ENCODE results near the gene HDDC2. TPM values are rescaled to one million over a fixed set of nuclear protein-coding genes. Genes with fewer than 3 reads are reported as not detected.
A peak's percentile ranks its signal among the peaks of the same experiment; 100 is the strongest.

Gene HDDC2
- polyA plus RNA-seq, 1 donor from 2014 or later = 80.4 TPM

DNA sequence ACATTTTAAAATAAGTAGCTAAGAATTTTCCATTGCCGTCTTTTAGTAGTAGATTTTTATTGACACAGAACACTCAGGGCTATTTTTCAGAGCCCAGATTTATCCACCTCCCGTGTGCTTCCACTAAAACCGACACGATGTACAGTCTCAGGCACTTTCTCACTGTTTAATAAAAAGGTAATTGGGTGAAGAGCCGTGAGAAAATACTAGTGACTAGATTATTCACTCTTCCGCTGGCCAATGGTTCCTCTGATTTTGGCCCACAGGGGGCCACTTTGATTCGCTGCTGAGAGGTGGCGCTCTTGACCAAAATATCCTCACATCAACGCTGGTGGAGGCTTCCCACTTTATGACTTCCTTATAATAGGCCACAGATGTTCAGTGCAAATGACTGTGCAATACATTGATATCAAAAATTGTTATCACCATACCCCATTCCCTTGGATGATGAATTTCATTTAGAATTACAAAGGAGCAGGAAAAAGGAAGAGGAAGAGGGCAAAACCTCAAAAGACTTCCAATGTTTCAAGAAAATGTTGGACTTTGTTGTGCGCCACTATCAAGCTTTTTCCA, 12.3 kb upstream of the HDDC2 start:
- Mint-ChIP-seq H3K9me3 (no peaks in the 10 kb centered on the region), H3K4me3 (no peak overlapping the region), H3K4me1 (peaks cover 0 to 2% (median 0%) of the 10 kb centered on the region in 3 donors), H3K27me3 (peaks cover 8% of the 10 kb centered on the region), H3K27ac (no peak overlapping the region), H3K36me3 (no peaks in the 10 kb centered on the region)

DNA sequence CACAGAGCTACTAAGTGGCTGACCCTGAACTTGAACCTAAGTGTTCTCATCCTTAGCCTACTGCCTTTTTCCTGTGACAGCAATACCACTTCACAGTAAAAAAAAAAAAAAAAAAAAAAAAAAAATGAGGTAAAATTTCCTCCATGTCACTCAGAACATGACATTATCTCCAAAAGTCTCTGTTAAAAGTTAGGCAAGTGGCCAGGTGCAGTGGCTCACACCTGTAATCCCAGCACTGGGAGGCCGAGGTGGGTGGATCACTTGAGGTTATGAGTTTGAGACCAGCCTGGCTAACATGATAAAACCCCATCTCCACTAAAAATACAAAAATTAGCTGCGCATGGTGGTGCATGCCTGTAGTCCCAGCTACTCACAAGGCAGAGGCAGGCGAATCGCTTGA, 11.2 kb upstream of the HDDC2 start:
- H3K4me3 Mint-ChIP-seq = no peak overlapping the region
- H3K27me3 Mint-ChIP-seq = peaks cover 12% of the 10 kb centered on the region
- no peaks in the 10 kb centered on the region for H3K36me3 Mint-ChIP-seq
- H3K4me1 Mint-ChIP-seq = peaks cover 0 to 2% (median 0%) of the 10 kb centered on the region in 3 donors
- no peak overlapping the region for H3K27ac Mint-ChIP-seq
- no peaks in the 10 kb centered on the region for H3K9me3 Mint-ChIP-seq

DNA sequence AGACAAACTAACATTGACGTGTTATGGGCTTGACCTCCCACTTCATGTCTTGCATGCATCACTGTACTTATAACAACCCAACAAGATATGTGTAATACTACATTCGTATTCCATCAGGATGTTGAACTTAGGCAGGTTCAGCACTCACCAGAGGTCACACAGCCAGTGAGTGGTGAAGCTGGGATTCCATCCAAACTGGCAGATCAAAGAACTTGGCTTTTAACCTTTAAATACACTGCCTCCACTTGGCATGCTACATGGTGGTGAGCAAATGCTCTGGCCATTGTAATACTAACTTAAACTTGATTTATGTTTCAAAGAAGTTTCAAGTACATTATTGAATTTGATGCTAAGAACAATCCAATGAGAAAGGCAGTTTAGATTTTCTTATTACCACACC, 10.7 kb upstream of the HDDC2 start:
- no peaks in the 10 kb centered on the region for H3K36me3 Mint-ChIP-seq
- H3K27me3 Mint-ChIP-seq = peaks cover 8% of the 10 kb centered on the region
- no peak overlapping the region for H3K27ac Mint-ChIP-seq
- H3K4me1 Mint-ChIP-seq = peaks cover 0 to 2% (median 0%) of the 10 kb centered on the region in 3 donors
- no peak overlapping the region for H3K4me3 Mint-ChIP-seq
- no peaks in the 10 kb centered on the region for H3K9me3 Mint-ChIP-seq

DNA sequence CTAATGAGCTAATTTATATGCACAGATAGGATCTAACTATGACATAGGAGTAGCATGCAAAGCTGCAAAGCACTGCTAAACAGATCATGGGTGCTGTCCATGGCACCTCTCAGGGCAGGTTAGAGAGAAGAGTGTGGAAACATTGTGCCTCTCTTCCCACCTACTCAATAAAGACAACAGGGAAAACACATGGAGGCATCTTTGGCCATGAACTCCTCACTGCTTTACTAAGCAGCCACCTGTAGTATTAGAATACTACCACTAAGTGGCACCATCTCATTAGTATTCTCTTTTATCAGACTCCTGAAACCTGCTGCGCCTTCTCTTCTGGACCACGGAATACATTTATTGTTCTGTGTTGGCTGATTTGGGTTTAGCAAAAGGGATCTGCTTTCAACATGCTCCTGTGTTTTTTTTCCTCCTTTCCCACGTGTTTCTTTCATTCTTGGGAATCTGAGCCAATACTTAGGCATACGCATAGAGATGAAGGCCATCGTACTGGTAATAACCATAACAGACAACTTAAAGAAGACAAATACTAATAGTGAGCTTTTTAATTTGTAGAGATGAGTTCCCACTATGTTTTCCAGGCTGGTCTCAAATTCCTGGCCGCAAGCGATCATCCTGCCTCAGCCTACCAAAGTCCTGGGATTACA, 9.4 kb upstream of the HDDC2 start:
- Mint-ChIP-seq H3K4me3 (no peak overlapping the region), H3K4me1 (peaks cover 0 to 2% (median 0%) of the 10 kb centered on the region in 3 donors), H3K36me3 (no peaks in the 10 kb centered on the region), H3K27me3 (peaks cover 8% of the 10 kb centered on the region), H3K27ac (no peak overlapping the region), H3K9me3 (no peaks in the 10 kb centered on the region)

DNA sequence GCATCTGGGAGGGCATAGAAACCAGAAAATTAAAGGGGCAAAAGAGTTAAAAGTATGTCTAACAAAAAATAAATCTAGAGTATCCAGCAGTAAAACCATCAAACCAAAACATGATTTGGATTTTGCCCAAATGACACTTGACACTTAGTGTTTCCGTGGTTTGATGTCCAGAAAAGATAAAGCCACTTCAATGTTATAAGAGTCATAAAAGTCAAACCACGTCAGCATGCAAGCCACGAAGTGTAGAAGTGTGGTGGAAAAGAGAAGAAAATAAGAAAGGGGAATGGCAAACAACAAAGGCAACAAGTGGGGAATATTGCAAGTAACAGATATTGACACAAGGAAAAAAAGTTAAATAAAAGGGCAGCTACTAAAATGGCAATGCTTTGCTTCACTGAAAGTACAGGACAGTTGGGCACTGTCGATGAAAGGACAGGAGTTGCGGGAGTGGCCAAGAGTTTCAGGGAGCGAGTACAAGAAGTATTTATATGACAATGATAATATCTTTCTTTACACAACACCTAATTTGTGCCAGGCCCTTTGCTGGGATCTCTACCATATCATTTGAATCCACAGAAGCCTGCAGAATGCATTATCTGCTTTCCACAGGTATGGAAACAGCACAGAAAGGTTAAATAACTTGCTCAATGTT, 6.3 kb upstream of the HDDC2 start:
- H3K36me3 Mint-ChIP-seq = peaks cover 2% of the 10 kb centered on the region
- peaks cover 11% of the 10 kb centered on the region for H3K27me3 Mint-ChIP-seq
- no peaks in the 10 kb centered on the region for H3K9me3 Mint-ChIP-seq
- H3K27ac Mint-ChIP-seq = peak overlapping the region in 1 of 3 donors; percentile 55
- no peak overlapping the region for H3K4me3 Mint-ChIP-seq
- peaks cover 5 to 7% (median 6%) of the 10 kb centered on the region in 3 donors for H3K4me1 Mint-ChIP-seq

DNA sequence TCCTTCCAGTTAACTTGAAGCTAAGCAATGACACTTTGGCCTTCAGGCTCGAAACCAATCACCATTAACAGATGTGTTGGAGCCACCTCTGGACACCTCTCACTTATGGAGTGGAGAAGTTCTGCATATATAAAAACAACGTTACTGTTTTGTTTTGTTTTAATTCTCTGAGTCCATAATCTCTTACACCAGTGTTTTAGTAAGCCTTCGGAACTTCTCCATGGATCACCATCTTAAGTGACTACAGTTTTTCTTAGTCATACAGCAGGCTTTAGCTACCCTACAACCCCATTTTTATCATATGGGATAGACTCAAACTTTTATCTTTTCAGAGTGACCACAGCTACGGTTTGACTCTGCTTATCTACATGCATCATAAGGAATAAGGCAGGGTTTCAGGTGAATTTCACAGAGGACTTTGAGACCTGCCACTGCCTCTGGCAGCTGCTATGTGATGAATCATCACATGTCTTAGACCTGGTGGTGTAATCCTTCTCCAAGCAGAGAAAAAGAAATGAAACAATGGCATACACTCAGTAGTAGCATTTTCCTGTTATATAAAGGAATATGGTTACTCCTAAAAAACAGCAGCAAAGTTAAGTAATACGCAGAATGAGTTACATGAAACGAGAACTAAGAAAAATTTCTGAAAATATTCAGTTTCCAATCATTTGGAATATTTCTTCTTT, 5.5 kb upstream of the HDDC2 start:
- Mint-ChIP-seq H3K4me3 (no peak overlapping the region), H3K36me3 (peaks cover 2% of the 10 kb centered on the region), H3K27ac (no peak overlapping the region), H3K27me3 (peaks cover 11% of the 10 kb centered on the region), H3K4me1 (peaks cover 7 to 12% (median 8%) of the 10 kb centered on the region in 3 donors), H3K9me3 (no peaks in the 10 kb centered on the region)

DNA sequence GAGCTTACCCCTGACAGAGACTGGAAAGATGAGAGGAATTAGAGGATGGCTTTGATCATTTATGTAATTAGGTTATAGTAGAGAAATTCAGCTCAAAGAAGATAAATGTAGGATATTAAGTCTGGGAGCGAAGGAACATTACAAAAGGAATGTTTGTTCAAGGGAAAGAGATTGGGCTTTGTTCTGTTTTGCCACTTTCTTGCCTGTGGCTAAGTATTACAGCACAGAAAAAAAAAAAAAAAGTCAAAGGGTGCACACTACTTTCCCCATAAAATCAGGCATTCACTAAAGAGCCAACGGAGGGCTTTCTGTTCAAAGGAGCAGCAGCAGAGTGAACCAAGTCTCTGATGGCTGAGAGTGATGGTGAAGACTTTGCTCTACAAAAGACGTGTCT, 5.0 kb upstream of the HDDC2 start:
- Mint-ChIP-seq H3K27ac (no peak overlapping the region), H3K4me3 (no peak overlapping the region), H3K27me3 (peaks cover 11% of the 10 kb centered on the region), H3K9me3 (no peaks in the 10 kb centered on the region), H3K36me3 (peaks cover 2% of the 10 kb centered on the region), H3K4me1 (peaks cover 7 to 12% (median 8%) of the 10 kb centered on the region in 3 donors)

DNA sequence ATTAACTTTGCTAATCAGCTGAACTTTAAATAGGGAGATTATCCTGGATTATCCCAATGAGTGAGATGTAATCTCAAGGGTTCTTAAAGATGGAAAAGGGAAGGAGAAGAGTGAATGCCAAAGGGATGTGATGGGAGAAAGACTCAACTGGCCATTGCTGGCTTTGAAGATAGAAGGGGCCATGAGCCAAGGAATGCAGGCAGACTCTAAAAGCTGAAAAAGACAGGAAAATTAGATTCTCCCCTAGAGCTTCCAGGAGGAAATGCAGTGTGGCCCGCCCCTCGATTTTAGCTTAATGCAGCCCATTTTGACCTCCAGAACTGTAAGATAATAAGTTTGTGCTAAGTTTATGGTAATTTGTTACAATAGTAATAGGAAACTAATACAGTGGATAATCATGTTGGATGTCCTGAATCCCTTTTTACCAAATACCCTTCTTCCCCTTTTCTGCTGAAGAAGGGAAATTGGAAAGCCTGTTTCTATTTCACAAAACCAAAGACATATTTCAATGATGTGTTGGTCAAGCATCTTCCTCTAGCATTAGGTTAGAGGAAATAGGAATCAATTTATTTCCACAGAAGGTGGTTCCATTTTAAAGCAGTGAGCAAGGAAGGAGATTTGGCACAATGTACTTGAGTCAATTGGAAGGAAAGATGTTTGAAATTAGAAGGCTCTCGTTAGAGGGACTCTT, 3.3 kb upstream of the HDDC2 start:
- H3K4me3 Mint-ChIP-seq = peak overlapping the region in 1 of 4 donors; percentile 91
- H3K36me3 Mint-ChIP-seq = peaks cover 2% of the 10 kb centered on the region
- H3K4me1 Mint-ChIP-seq = peaks cover 9 to 22% (median 19%) of the 10 kb centered on the region in 3 donors
- peaks cover 9% of the 10 kb centered on the region for H3K27me3 Mint-ChIP-seq
- H3K9me3 Mint-ChIP-seq = no peaks in the 10 kb centered on the region
- H3K27ac Mint-ChIP-seq = no peak overlapping the region

DNA sequence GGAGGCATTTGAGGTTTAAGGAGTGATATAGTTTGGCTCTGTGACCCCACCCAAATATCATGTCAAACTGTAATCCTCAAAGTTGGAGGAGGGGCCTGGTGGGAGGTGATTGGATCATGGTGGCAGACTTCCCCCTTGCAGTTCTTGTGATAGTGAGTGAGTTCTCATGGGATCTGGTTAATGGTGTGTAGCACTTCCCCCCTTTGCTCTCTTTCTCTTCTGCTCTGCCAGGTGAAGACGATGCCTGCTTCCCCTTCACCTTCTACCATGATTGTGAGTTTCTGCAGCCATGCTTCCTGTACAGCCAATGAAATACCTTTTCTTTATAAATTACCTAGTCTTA, 1.7 kb upstream of the HDDC2 start:
- Mint-ChIP-seq H3K4me3 (peak overlapping the region in 2 of 4 donors; percentile 88 to 91), H3K9me3 (no peaks in the 10 kb centered on the region), H3K4me1 (peaks cover 16 to 32% (median 29%) of the 10 kb centered on the region in 3 donors), H3K27ac (peak overlapping the region in 2 of 3 donors; percentile 27 to 52), H3K36me3 (peaks cover 5% of the 10 kb centered on the region), H3K27me3 (peaks cover 7% of the 10 kb centered on the region)

DNA sequence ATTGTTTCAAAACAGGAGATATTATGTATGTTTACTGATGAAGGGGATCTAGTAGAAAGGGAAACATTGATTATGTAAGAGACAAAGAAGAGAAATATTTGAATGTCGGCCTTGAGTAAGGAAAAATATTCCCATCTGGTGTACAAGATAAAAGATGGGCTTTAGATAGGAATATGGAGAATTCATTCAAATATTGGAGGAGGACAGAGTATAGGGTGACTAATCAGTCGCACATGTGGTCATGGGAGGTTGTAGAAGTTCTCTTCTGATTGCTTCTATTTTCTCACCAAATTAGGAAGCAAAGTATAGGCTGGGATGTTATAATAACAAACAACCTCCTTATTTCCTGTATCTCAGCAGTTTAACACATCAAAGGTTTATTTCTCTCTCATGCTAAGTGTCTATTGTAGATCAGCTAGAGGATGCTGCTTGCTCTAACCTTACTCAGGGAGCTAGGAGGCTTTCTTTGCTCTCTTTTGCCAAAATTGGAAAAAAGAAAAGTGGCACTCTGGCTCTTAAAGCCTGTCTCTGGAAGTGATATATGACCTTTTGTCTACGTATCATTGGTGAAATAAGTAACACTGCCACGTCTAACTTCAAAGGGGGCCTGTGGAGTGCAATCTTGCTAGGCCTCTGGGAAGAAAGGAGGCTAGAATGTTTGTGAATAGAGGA, 1.2 kb upstream of the HDDC2 start:
- peaks cover 5% of the 10 kb centered on the region for H3K36me3 Mint-ChIP-seq
- no peaks in the 10 kb centered on the region for H3K9me3 Mint-ChIP-seq
- peaks cover 5% of the 10 kb centered on the region for H3K27me3 Mint-ChIP-seq
- peak overlapping the region; percentile 88 to 97 (median 92) for H3K4me3 Mint-ChIP-seq
- peaks cover 16 to 36% (median 33%) of the 10 kb centered on the region in 3 donors for H3K4me1 Mint-ChIP-seq
- peak overlapping the region in 2 of 3 donors; percentile 27 to 91 for H3K27ac Mint-ChIP-seq

DNA sequence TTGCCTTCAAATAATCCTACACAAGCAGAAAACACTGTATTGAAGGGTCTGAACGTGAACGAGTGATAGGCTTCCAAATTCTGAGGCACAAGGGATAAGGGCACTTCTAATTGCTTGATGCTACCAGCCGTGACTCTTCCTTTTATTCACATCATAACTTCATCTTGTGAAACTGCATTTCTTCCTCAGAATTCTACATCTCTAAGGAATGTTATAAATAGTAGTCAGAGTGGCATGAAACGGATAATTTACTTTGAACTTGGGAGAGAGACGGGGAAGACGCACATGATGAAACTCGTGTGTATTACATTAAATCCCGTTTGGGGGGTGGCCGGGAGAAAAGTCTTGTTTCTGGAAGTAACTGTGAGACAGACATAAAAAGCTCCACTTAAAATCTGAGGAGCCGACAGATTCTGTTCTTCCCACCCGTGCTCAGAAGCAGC, 754 bp downstream of the HDDC2 start:
- Mint-ChIP-seq H3K4me1 (peaks cover 16 to 48% (median 42%) of the 10 kb centered on the region in 3 donors), H3K36me3 (peaks cover 8% of the 10 kb centered on the region), H3K27me3 (peaks cover 3% of the 10 kb centered on the region), H3K4me3 (peak overlapping the region; percentile 88 to 97 (median 92)), H3K27ac (peak overlapping the region; percentile 1 to 95 (median 59)), H3K9me3 (no peaks in the 10 kb centered on the region)

DNA sequence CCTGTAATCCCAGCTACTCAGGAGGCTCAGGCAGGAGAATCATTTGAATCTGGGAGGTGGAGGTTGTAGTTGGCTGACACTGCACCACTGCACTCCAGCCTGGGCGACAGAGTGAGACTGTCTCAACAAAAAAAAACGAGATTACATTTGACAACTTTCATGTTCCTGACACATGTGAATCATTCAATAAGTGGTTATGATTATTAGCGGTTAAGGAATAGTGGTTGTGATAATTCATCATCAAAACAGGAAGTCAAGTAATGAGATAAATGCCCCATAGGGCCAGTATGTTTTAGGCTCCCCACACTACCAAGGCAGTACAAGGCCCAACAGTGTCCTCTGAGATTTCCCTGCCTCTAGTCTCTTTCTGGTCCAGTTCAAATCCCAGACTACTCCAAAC, 2.5 kb downstream of the HDDC2 start:
- no peaks in the 10 kb centered on the region for H3K27me3 Mint-ChIP-seq
- peaks cover 16 to 52% (median 51%) of the 10 kb centered on the region in 3 donors for H3K4me1 Mint-ChIP-seq
- H3K4me3 Mint-ChIP-seq = peak overlapping the region in 2 of 4 donors; percentile 0 to 91
- H3K9me3 Mint-ChIP-seq = no peaks in the 10 kb centered on the region
- no peak overlapping the region for H3K27ac Mint-ChIP-seq
- H3K36me3 Mint-ChIP-seq = peaks cover 7% of the 10 kb centered on the region

DNA sequence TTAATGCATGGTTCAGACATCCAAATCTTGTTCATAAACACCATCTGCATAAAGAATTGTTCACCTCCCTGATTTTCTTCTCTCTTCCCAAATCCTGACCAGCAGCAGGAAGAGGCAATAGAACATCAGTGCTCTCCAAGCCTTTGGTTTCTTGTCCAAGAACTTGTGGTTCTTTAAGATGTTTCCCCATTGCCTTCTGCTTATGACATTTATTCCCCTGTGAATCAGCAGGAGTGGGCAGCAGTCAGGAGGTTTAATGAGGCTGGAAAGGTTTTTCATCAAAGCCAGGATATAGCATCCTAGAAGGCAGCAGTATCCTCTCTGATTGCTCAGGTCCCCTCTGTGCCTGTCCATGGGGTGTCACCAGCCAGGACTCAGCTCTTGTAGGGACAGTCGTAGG, 5.3 kb downstream of the HDDC2 start:
- Mint-ChIP-seq H3K27ac (no peak overlapping the region), H3K9me3 (no peaks in the 10 kb centered on the region), H3K4me3 (no peak overlapping the region), H3K36me3 (peaks cover 10% of the 10 kb centered on the region), H3K4me1 (peaks cover 16 to 47% (median 39%) of the 10 kb centered on the region in 3 donors), H3K27me3 (no peaks in the 10 kb centered on the region)

DNA sequence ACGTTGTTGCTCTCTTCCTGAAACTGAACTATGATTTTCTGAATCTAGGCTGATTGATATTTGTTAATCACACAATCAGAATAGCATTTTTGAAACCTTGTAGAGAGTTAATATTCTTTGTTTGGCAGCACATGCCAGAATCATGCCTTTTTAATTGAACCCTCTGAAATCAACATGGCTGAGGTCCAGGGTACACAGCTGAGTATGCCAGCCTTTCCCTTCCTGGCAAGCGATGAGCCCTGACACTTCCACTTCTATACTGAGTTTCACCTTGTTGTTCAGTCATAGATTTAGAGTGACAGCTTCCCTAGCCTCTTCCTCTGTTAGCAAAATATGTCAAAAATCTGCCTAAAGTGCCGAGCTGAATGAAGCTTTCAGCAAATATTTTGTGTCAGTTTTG, 6.8 kb downstream of the HDDC2 start:
- Mint-ChIP-seq H3K4me3 (no peak overlapping the region), H3K4me1 (peaks cover 9 to 34% (median 28%) of the 10 kb centered on the region in 3 donors), H3K9me3 (no peaks in the 10 kb centered on the region), H3K27me3 (no peaks in the 10 kb centered on the region), H3K36me3 (peaks cover 10% of the 10 kb centered on the region), H3K27ac (no peak overlapping the region)

Data from IgD-negative memory B cell (primary cell).